Progenitor cell of endocrine pancreas (in vitro differentiated cells): ENCODE measurements around the gene TMC2. TPM values are rescaled to one million over a fixed set of nuclear protein-coding genes. Genes with fewer than 3 reads are reported as not detected.

Experiments used
- DNase-seq: peaks from one replicate; pipeline ENCODE4 v3.0.0; 2021; ENCODE audit warnings: low spot score; ENCODE audit not compliant: unreplicated experiment
- H3K27ac Mint-ChIP-seq: 2 replicates; pipeline ENCODE4 v1.8.0; 2021; ENCODE audit warnings: mild to moderate bottlenecking, moderate library complexity, mixed read lengths
- H3K27me3 Mint-ChIP-seq: 2 replicates; pipeline ENCODE4 v1.8.0; 2021; ENCODE audit warnings: mixed read lengths
- H3K36me3 Mint-ChIP-seq: 2 replicates; pipeline ENCODE4 v1.8.0; 2022; ENCODE audit warnings: mixed read lengths; ENCODE audit not compliant: insufficient read depth
- H3K4me1 Mint-ChIP-seq: 2 replicates; pipeline ENCODE4 v1.8.0; 2021; ENCODE audit warnings: low read depth, mixed read lengths
- H3K4me3 Mint-ChIP-seq: 2 replicates; pipeline ENCODE4 v1.8.0; 2021; ENCODE audit warnings: low read depth, mild to moderate bottlenecking, moderate library complexity, mixed read lengths
- H3K9me3 Mint-ChIP-seq: 2 replicates; pipeline ENCODE4 v1.8.0; 2021; ENCODE audit warnings: low read depth, mixed read lengths
- CTCF ChIP-seq: fragments of 200-600 bp; sonication (generic); IDR thresholded peaks from one replicate; pipeline ENCODE4 v1.5.0; 2021; ENCODE audit warnings: antibody characterized with exemption, mild to moderate bottlenecking; ENCODE audit not compliant: unreplicated experiment
- total RNA-seq: library from RNA; stranded (reverse); gene quantifications from 2 replicates; pipeline ENCODE4 v1.2.1, GENCODE V29; 2021

Gene TMC2
- total RNA-seq, 1 donor from 2014 or later, result not detected

DNA sequence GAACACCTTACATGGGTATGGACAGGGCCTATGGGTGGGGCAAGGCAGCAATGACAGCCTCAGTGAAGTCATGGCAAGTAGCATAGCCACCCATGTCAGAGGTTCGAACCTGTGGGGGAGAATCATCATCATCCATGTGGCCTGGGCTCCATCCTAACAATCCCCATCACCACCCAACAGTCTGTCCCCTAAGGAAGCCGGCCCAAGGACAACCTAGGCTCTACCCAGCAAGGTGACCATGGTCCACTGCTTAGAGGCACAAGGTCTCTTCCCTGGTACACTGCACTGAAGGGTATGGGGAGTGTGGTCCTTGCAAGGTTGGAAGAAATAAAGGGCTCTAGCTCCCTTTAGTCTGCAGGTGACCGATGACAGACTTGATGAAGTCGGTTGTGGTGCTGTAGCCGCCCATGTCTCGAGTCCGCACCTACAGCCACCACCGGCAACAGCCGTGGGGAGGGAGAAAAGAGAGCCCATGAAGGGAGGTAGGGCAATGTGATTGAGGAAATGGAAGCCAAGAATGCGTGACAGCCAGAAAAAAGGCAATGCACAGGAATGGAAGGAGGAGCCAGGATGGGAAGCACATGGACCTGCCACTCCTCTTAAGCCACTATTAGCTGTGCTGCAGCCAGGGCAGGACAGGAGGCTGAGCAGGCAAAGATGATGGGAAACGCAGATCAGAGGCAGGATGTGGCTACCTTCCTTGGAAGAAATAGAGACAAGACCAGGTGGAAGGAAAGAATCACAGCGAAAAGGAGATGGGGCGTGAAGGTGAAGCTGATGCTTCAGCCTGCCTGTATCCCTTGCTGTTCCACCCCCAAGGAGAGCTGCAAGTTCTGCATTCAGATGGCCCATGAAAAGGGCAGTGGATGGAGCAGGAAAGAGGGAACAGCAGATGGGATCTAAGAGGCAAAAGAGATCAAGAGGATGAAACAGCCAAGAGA is 122.3 kb downstream of the TMC2 start:
- no peaks in the 10 kb centered on the region for H3K9me3 Mint-ChIP-seq
- no peak for DNase-seq
- no peak overlapping the region for H3K27ac Mint-ChIP-seq
- H3K36me3 Mint-ChIP-seq, result peaks cover 44% of the 10 kb centered on the region
- no peak for TF ChIP-seq CTCF
- peaks cover 15% of the 10 kb centered on the region for H3K4me1 Mint-ChIP-seq
- H3K4me3 Mint-ChIP-seq, result no peak overlapping the region
- H3K27me3 Mint-ChIP-seq, result no peaks in the 10 kb centered on the region

- DNase-seq, result no peak
- no peaks in the 10 kb centered on the region for H3K9me3 Mint-ChIP-seq
- no peak overlapping the region for H3K4me3 Mint-ChIP-seq
- H3K36me3 Mint-ChIP-seq, result peaks cover 38% of the 10 kb centered on the region
- no peak for TF ChIP-seq CTCF
- H3K4me1 Mint-ChIP-seq, result peaks cover 9% of the 10 kb centered on the region
- H3K27me3 Mint-ChIP-seq, result no peaks in the 10 kb centered on the region
- no peak overlapping the region for H3K27ac Mint-ChIP-seq
These were observed 123.2 kb downstream of the TMC2 start for GRCh38 chr20:2659547-2659946.

DNA sequence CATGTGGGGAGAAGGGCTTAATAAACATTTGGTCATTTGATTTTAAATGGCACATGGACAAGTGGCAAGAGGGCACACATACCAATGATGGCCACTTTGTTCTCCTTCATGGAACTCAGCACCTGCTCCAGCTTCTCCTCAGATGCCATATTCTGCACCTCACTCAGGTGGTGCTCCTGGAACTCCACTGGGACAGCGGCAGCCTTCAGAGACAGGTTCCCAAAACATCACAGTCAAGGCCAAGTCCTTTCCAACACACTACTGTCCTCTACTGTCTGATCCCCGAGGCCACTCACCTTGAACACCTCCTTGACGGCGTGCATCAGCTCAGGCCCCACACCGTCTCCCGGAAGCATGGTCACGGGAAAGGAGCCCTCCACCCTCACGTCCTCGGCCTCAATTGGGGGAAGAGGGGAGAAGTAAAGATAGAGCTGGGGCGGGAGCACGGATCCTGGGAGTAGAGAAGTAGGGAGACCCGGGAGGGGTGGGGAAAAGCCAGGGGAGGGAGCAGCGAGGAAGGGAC is 127.1 kb downstream of the TMC2 start:
- Mint-ChIP-seq H3K27ac (peak overlapping the region; percentile 96), H3K4me3 (peak overlapping the region; percentile 80), H3K27me3 (peaks cover 17% of the 10 kb centered on the region), H3K36me3 (peaks cover 10% of the 10 kb centered on the region), H3K9me3 (no peaks in the 10 kb centered on the region), H3K4me1 (peaks cover 7% of the 10 kb centered on the region)
- no peak for TF ChIP-seq CTCF
- no peak for DNase-seq

DNA sequence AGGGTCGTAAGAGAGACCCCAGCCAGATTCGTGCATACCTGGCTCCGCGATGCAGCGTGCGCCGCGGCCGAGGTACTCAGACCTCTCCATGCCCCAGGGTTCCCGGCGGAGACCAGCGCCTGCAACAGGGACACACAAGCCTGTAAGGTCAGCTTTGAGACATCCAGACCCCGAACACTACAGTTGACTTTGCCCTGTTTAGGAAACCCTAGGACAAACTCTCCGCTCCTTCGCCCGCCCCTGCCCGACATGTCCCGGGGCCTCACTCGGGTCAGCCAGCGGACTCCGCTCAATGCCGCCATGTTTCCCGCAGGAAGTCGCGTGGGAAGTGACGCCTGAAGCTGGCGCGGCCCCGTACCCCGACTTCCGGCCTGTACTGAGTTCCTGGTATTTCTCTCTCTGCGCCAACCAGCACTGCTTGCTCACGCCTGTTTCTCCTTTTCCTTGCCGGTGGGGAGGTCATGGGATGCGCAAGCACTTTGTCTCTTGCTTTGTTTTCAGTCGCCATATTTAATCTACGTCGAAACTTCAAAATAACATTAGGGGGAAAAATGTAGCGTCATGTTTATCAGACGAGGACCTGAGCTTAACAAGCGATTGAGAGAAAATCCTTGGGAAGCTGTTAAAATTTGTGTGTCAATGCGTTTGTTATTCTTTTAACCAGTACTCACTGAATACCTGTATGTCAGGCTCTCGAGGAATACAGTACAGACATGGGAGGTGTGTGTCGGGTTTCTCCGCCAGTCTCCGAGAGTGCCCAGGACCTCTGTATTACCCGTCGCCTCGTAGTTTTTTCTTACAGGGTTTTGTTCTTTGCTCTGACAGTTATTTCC is 127.7 kb downstream of the TMC2 start, which contains the start of gene IDH3B:
Gene IDH3B, minus strand, starts transcription at position 330 of the 833 bp plus-strand sequence. Its CDS starts 28 bp downstream, at position 302.
- DNase-seq, result peak; percentile 71
- Mint-ChIP-seq H3K27ac (peak within 1 kb of the TSS; percentile 96), H3K4me1 (peaks cover 7% of the 10 kb centered on the region), H3K4me3 (peak within 1 kb of the TSS; percentile 80), H3K27me3 (peaks cover 23% of the 10 kb centered on the region), H3K36me3 (peaks cover 9% of the 10 kb centered on the region), H3K9me3 (no peaks in the 10 kb centered on the region)
- TF ChIP-seq CTCF, result no peak

DNA sequence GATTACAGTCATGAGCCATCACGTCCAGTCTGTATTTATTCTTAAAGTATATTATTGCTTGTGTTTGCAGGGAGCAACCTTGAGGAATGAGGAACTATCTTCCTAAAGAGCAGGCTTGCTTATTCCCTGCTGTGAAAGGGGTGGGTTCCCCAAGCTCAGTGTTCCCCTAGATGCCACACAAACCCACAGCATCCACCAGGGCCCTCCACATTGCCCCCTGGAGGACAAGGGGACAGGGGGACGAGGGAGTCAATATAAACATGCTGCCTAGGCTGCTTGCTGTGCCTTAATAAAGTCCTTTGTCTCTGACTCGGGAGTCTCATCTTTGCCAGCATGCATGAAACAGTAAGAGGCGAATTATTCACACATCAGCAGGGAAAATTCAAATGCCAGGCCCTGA is 135.6 kb downstream of the TMC2 start:
- H3K27me3 Mint-ChIP-seq, result peaks cover 47% of the 10 kb centered on the region
- H3K27ac Mint-ChIP-seq, result no peak overlapping the region
- TF ChIP-seq CTCF, result peak; percentile 22
- no peaks in the 10 kb centered on the region for H3K4me1 Mint-ChIP-seq
- no peaks in the 10 kb centered on the region for H3K9me3 Mint-ChIP-seq
- no peak overlapping the region for H3K4me3 Mint-ChIP-seq
- DNase-seq, result no peak
- H3K36me3 Mint-ChIP-seq, result no peaks in the 10 kb centered on the region
